SK-N-MC (cell line): ENCODE results near the gene ZNF282.

Source experiments
- DNase-seq: peaks from one replicate; pipeline ENCODE4 v3.0.0-alpha.2; 2011; ENCODE audit warnings: low read depth, low spot score
- H3K27ac ChIP-seq: fragments of 200-600 bp; sonication (generic); 2 replicates; pipeline ENCODE4 v1.5.1; 2016; ENCODE audit warnings: mixed run types
- H3K36me3 ChIP-seq: fragments of 200-600 bp; sonication (generic); 2 replicates; pipeline ENCODE4 v1.6.1; 2017; ENCODE audit warnings: antibody characterized with exemption, low read length, mixed read lengths; ENCODE audit not compliant: insufficient read depth
- H3K4me3 ChIP-seq: fragments of 200-600 bp; sonication (generic); 2 replicates; pipeline ENCODE4 v1.5.1; 2016
- H3K9ac ChIP-seq: fragments of 200-600 bp; sonication (generic); 2 replicates; pipeline ENCODE4 v1.8.0; 2017; ENCODE audit warnings: mixed run types, mixed read lengths; ENCODE audit not compliant: insufficient read length
- H3K9me3 ChIP-seq: fragments of 200-600 bp; sonication (generic); 2 replicates; pipeline ENCODE4 v1.6.1; 2017; ENCODE audit warnings: low read depth, mild to moderate bottlenecking, antibody characterized with exemption, low read length, moderate library complexity, mixed read lengths
- EZH2 ChIP-seq: fragments of 200-600 bp; sonication (generic); IDR thresholded peaks from one replicate; pipeline ENCODE4 v1.6.1; 2017; ENCODE audit warnings: antibody characterized with exemption
- FOXP2 ChIP-seq: optimal IDR thresholded peaks from 2 replicates; pipeline ENCODE3; 2011; ENCODE audit warnings: mild to moderate bottlenecking, moderate library complexity; ENCODE audit not compliant: insufficient read depth; ENCODE audit errors: extremely low read length, control extremely low read depth
- POLR2AphosphoS5 ChIP-seq: IDR thresholded peaks from 2 replicates; pipeline ENCODE4 v1.6.1; 2012; ENCODE audit warnings: mild to moderate bottlenecking, low read depth, low read length, borderline replicate concordance

Gene ZNF282

DNA sequence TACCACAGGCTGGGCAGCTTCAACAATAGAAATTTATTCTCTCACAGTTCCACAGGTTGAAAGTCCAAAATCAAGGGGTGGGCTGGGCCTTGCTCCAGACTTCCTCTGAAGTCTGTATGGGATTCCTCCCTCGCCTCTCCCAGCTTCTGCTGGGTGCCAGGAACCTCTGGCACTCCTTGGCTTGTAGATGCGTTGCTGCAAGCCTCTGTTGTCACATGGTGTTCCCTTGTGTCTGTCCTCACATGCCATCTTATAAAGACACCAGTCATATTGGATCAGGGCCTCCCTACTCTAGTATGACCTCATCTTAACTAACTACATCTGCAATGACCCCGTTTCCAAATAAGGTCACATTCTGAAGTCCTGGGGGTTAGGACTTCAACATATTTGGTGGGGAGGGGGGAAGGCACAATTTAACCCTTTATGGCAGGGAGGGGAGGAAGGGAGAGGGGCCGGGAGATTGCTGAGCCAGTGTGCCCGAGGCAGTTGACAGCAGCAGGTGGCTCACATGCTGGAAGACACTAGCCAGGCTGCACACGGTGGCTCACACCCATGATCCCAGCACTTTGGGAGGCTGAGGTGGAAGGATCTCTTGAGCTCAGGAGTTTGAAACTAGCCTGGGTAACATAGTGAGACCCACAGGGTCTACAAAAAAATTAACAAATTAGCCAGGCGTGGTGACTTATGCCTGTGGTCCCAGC lies 18.8 kb downstream of the ZNF282 start:
- Histone ChIP-seq H3K9ac (no peak overlapping the region), H3K36me3 (peaks cover 73% of the 10 kb centered on the region), H3K4me3 (no peak overlapping the region), H3K27ac (no peak overlapping the region), H3K9me3 (no peaks in the 10 kb centered on the region)
- DNase-seq, result no peak
- no peak for TF ChIP-seq POLR2AphosphoS5
- TF ChIP-seq FOXP2, result no peak
- no peak for TF ChIP-seq EZH2

GRCh38 chr7:149216402-149216801 lies 21.1 kb downstream of the ZNF282 start:
- no peak overlapping the region for H3K9ac ChIP-seq
- H3K36me3 ChIP-seq, result peaks cover 56% of the 10 kb centered on the region
- H3K27ac ChIP-seq, result no peak overlapping the region
- H3K4me3 ChIP-seq, result no peak overlapping the region
- no peak for DNase-seq
- TF ChIP-seq EZH2, result no peak
- no peak for TF ChIP-seq FOXP2
- no peak for TF ChIP-seq POLR2AphosphoS5
- no peaks in the 10 kb centered on the region for H3K9me3 ChIP-seq

- H3K4me3 ChIP-seq, result no peak overlapping the region
- no peaks in the 10 kb centered on the region for H3K9me3 ChIP-seq
- no peak for DNase-seq
- TF ChIP-seq FOXP2, result no peak
- TF ChIP-seq POLR2AphosphoS5, result no peak
- no peak for TF ChIP-seq EZH2
- peaks cover 47% of the 10 kb centered on the region for H3K36me3 ChIP-seq
- no peak overlapping the region for H3K27ac ChIP-seq
- no peak overlapping the region for H3K9ac ChIP-seq
These were observed 22.2 kb downstream of the ZNF282 start for GRCh38 chr7:149217570-149217969.

GRCh38 chr7:149218469-149219420 lies 23.4 kb downstream of the ZNF282 start:
- H3K27ac ChIP-seq, result no peak overlapping the region
- no peak overlapping the region for H3K4me3 ChIP-seq
- no peak overlapping the region for H3K9ac ChIP-seq
- peaks cover 35% of the 10 kb centered on the region for H3K36me3 ChIP-seq
- TF ChIP-seq FOXP2, result no peak
- TF ChIP-seq POLR2AphosphoS5, result no peak
- TF ChIP-seq EZH2, result no peak
- no peaks in the 10 kb centered on the region for H3K9me3 ChIP-seq
- DNase-seq, result no peak

- no peak for TF ChIP-seq POLR2AphosphoS5
- TF ChIP-seq FOXP2, result no peak
- no peak for TF ChIP-seq EZH2
- no peak overlapping the region for H3K4me3 ChIP-seq
- no peak overlapping the region for H3K9ac ChIP-seq
- no peaks in the 10 kb centered on the region for H3K9me3 ChIP-seq
- peaks cover 21% of the 10 kb centered on the region; the same call in 1 of the 2 replicates for H3K36me3 ChIP-seq
- 0 out of 2 replicates have a peak overlapping the region, but pooled peaks have one; percentile 54 for H3K27ac ChIP-seq
- no peak for DNase-seq
These were observed 25.2 kb downstream of the ZNF282 start for GRCh38 chr7:149220534-149220933.

DNA sequence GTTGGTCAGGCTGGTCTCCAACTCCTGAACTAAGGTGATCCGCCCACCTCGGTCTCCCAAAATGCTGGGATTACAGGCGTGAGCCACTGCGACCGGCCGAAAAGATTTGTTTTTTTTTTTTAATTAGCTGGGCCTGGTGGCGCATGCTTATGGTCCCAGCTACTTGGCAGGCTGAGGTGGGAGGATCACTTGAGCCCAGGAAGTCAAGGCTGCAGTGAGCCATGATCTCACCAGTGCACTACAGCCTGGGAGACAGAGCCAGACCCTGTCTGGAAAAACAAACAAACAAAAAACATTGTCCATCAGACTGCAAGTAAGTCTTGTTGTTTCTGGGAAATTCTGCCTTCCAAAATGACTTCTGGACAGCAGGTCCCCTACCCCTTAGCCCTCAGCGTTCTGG lies 27.8 kb downstream of the ZNF282 start:
- Histone ChIP-seq H3K36me3 (peaks cover 8% of the 10 kb centered on the region; the same call in 1 of the 2 replicates), H3K4me3 (no peak overlapping the region), H3K9me3 (no peaks in the 10 kb centered on the region), H3K9ac (no peak overlapping the region), H3K27ac (no peak overlapping the region)
- TF ChIP-seq POLR2AphosphoS5, result no peak
- no peak for TF ChIP-seq FOXP2
- TF ChIP-seq EZH2, result no peak
- no peak for DNase-seq

GRCh38 chr7:149223761-149224160 lies 28.4 kb downstream of the ZNF282 start:
- H3K4me3 ChIP-seq, result no peak overlapping the region
- DNase-seq, result no peak
- H3K9me3 ChIP-seq, result no peaks in the 10 kb centered on the region
- H3K27ac ChIP-seq, result no peak overlapping the region
- H3K9ac ChIP-seq, result no peak overlapping the region
- TF ChIP-seq EZH2 (no peak), FOXP2 (no peak), POLR2AphosphoS5 (no peak)
- peaks cover 5% of the 10 kb centered on the region; the same call in 1 of the 2 replicates for H3K36me3 ChIP-seq

DNA sequence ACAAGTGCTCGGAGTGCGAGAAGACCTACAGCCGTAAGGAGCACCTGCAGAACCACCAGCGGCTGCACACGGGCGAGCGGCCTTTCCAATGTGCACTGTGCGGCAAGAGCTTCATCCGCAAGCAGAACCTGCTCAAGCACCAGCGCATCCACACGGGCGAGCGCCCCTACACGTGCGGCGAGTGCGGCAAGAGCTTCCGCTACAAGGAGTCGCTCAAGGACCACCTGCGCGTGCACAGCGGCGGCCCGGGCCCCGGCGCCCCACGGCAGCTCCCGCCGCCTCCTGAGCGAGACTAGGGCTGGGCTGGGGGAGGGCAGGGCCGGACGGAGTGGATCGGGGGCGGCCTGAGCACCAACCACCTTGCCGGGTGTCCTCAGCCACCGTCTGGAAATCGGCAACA lies 29.0 kb downstream of the ZNF282 start:
- no peaks in the 10 kb centered on the region; the same call in 1 of the 2 replicates for H3K36me3 ChIP-seq
- no peak overlapping the region for H3K4me3 ChIP-seq
- no peak overlapping the region for H3K27ac ChIP-seq
- H3K9me3 ChIP-seq, result no peaks in the 10 kb centered on the region
- DNase-seq, result no peak
- no peak for TF ChIP-seq FOXP2
- TF ChIP-seq POLR2AphosphoS5, result no peak
- TF ChIP-seq EZH2, result no peak
- no peak overlapping the region for H3K9ac ChIP-seq
